ENCODE data around the gene PDE6A.
A peak's percentile ranks its signal among the peaks of the same experiment; 100 is the strongest.

PDE6A gene

GRCh38 chr5:149936044-149936699, 8.4 kb downstream of the PDE6A start:
- peak overlapping the region in 1 of 2 donors; percentile 67 for H3K27ac ChIP-seq
- no peak for TF ChIP-seq CTCF (IDR thresholded peaks at IDR 0.05)
- H3K4me3 ChIP-seq, result no peak overlapping the region
- DNase-seq (ENCODE audit: low spot score), result no peak

GRCh38 chr5:149935431-149935901, 9.1 kb downstream of the PDE6A start:
- H3K27ac ChIP-seq, result peak overlapping the region in 1 of 2 donors; percentile 67
- no peak overlapping the region for H3K4me3 ChIP-seq
- TF ChIP-seq CTCF (IDR thresholded peaks at IDR 0.05), result no peak
- DNase-seq (ENCODE audit: low spot score), result no peak

- Histone ChIP-seq H3K4me3 (peak overlapping the region; percentile 49), H3K27ac (no peak overlapping the region)
- DNase-seq (ENCODE audit: low spot score), result no peak
- no peak for TF ChIP-seq CTCF (IDR thresholded peaks at IDR 0.05)
These were observed 11.9 kb downstream of the PDE6A start for GRCh38 chr5:149932445-149933350.

- Histone ChIP-seq H3K27ac (no peak overlapping the region), H3K4me3 (peak overlapping the region; percentile 49)
- no peak for DNase-seq (ENCODE audit: low spot score)
- TF ChIP-seq CTCF (IDR thresholded peaks at IDR 0.05), result no peak
These were observed 12.6 kb downstream of the PDE6A start for GRCh38 chr5:149931992-149932436.

- no peak overlapping the region for H3K27ac ChIP-seq
- no peak for TF ChIP-seq CTCF (IDR thresholded peaks at IDR 0.05)
- H3K4me3 ChIP-seq, result no peak overlapping the region
- no peak for DNase-seq (ENCODE audit: low spot score)
These were observed 13.6 kb downstream of the PDE6A start for GRCh38 chr5:149930749-149931574.

- Histone ChIP-seq H3K4me3 (peak overlapping the region; percentile 8), H3K27ac (no peak overlapping the region)
- no peak for DNase-seq (ENCODE audit: low spot score)
- no peak for TF ChIP-seq CTCF (IDR thresholded peaks at IDR 0.05)
These were observed 14.4 kb downstream of the PDE6A start for GRCh38 chr5:149930043-149930748.
